A549 treated with dexamethasone at 1 μM for 4 hours (cell line): ENCODE data around the gene TMEM144. TPM values are rescaled to one million over a fixed set of nuclear protein-coding genes. Genes with fewer than 3 reads are reported as not detected.

Source experiments
- total RNA-seq: library from RNA; stranded (reverse); fragments of 200-300 nt; extraction: Qiagen RNA extraction; gene quantifications from 5 replicates; pipeline ENCODE4 v1.2.3, GENCODE V29; 2022

Gene TMEM144
- total RNA-seq: 3.0 to 3.7 TPM (median 3.5 TPM) in 5 replicates

GRCh38 chr4:158209825-158210807 is at the start of gene TMEM144:
TMEM144 (plus strand) TSS chr4:158210486; CDS start chr4:158212668, 2,182 bp downstream.

GRCh38 chr4:158172261-158173258 is 37.7 kb upstream of the TMEM144 start, which contains the start of gene GASK1B:
GASK1B (minus strand) TSS chr4:158173025; CDS start chr4:158171375, 1,650 bp downstream.

Other genes with a start within 250 kb of the TMEM144 start
- gene GASK1B, start 37.5 kb upstream of the TMEM144 start, total RNA-seq: 0.44 to 0.51 TPM (median 0.47 TPM) in 5 replicates